IPS-NIHi11 (cell line): ENCODE results near the gene REP15.
"Not testable (repeated sequence)": the region's sequence is repeated elsewhere in the genome, so short reads cannot be mapped to it uniquely, and the experiment has no call there.

ENCODE experiments used
- DNase-seq: peaks from one replicate; pipeline ENCODE4 v3.0.0; 2012; ENCODE audit warnings: mixed read lengths, low spot score

Gene REP15

GRCh38 chr12:27696293-27696652 is at the start of gene REP15:
TSS of gene REP15 (plus strand) at chr12:27696447. CDS start at chr12:27696563, 116 bp downstream.
- no peak for DNase-seq

GRCh38 chr12:27650011-27650410 is 46.2 kb upstream of the REP15 start:
- DNase-seq, result no peak

- DNase-seq, result no peak
Observed at GRCh38 chr12:27651201-27651600, 45.0 kb upstream of the REP15 start.

- peak; percentile 79 for DNase-seq
Observed at GRCh38 chr12:27652174-27652763, 44.0 kb upstream of the REP15 start.

- no peak for DNase-seq
Observed at GRCh38 chr12:27653661-27654060, 42.6 kb upstream of the REP15 start.

GRCh38 chr12:27655476-27655875 is 40.8 kb upstream of the REP15 start:
- DNase-seq, result not testable (repeated sequence)

- no peak for DNase-seq
Observed at GRCh38 chr12:27657296-27657695, 39.0 kb upstream of the REP15 start.

- DNase-seq, result no peak
Observed at GRCh38 chr12:27665704-27666103, 30.5 kb upstream of the REP15 start.

- DNase-seq, result no peak
Observed at GRCh38 chr12:27666510-27666909, 29.7 kb upstream of the REP15 start.

- no peak for DNase-seq
Observed at GRCh38 chr12:27667540-27667939, 28.7 kb upstream of the REP15 start.

GRCh38 chr12:27672051-27672450 is 24.2 kb upstream of the REP15 start:
- no peak for DNase-seq

- no peak for DNase-seq
Observed at GRCh38 chr12:27672643-27673042, 23.6 kb upstream of the REP15 start.

GRCh38 chr12:27673101-27673718 is 23.0 kb upstream of the REP15 start:
- DNase-seq, result no peak

- no peak for DNase-seq
Observed at GRCh38 chr12:27674989-27675388, 21.3 kb upstream of the REP15 start.

GRCh38 chr12:27680619-27681018 is 15.6 kb upstream of the REP15 start:
- DNase-seq, result no peak

- DNase-seq, result no peak
Observed at GRCh38 chr12:27682534-27682933, 13.7 kb upstream of the REP15 start.

GRCh38 chr12:27685274-27685673 is 11.0 kb upstream of the REP15 start:
- no peak for DNase-seq

GRCh38 chr12:27686147-27686546 is 10.1 kb upstream of the REP15 start:
- no peak for DNase-seq

- DNase-seq, result no peak
Observed at GRCh38 chr12:27688671-27689070, 7.6 kb upstream of the REP15 start.

GRCh38 chr12:27689558-27690180 is 6.6 kb upstream of the REP15 start:
- no peak for DNase-seq

GRCh38 chr12:27693403-27693802 is 2.8 kb upstream of the REP15 start:
- no peak for DNase-seq

GRCh38 chr12:27695556-27696292 is 523 bp upstream of the REP15 start:
- no peak for DNase-seq
